GM13977 (cell line): ENCODE results near the gene EMILIN3.

Source experiments
- DNase-seq: peaks from one replicate; pipeline ENCODE4 v3.0.0; 2012; ENCODE audit warnings: low spot score
- in situ Hi-C: fragments of 300-500 bp; cut with MboI; formaldehyde crosslinking; loops from one replicate; pipeline ENCODE4 v1.12.0; 2022; ENCODE audit warnings: low sequenced_read_pairs, low pct_unique_long_range_greater_than_20kb, mixed read lengths, inconsistent platforms; ENCODE audit not compliant: unreplicated experiment
- TF ChIP-seq, protein P1 (sequence below): IDR thresholded peaks from 2 replicates; pipeline ENCODE4 v1.5.1; 2012; ENCODE audit warnings: mild to moderate bottlenecking, control low read depth; ENCODE audit not compliant: insufficient read depth; ENCODE audit errors: extremely low read depth, missing control alignments

The EMILIN3 gene, protein sequence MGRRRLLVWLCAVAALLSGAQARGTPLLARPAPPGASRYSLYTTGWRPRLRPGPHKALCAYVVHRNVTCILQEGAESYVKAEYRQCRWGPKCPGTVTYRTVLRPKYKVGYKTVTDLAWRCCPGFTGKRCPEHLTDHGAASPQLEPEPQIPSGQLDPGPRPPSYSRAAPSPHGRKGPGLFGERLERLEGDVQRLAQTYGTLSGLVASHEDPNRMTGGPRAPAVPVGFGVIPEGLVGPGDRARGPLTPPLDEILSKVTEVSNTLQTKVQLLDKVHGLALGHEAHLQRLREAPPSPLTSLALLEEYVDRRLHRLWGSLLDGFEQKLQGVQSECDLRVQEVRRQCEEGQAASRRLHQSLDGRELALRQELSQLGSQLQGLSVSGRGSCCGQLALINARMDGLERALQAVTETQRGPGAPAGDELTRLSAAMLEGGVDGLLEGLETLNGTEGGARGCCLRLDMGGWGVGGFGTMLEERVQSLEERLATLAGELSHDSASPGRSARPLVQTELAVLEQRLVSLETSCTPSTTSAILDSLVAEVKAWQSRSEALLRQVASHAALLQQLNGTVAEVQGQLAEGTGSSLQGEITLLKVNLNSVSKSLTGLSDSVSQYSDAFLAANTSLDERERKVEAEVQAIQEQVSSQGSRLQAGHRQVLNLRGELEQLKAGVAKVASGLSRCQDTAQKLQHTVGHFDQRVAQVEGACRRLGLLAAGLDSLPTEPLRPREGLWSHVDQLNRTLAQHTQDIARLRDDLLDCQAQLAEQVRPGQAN

DNA sequence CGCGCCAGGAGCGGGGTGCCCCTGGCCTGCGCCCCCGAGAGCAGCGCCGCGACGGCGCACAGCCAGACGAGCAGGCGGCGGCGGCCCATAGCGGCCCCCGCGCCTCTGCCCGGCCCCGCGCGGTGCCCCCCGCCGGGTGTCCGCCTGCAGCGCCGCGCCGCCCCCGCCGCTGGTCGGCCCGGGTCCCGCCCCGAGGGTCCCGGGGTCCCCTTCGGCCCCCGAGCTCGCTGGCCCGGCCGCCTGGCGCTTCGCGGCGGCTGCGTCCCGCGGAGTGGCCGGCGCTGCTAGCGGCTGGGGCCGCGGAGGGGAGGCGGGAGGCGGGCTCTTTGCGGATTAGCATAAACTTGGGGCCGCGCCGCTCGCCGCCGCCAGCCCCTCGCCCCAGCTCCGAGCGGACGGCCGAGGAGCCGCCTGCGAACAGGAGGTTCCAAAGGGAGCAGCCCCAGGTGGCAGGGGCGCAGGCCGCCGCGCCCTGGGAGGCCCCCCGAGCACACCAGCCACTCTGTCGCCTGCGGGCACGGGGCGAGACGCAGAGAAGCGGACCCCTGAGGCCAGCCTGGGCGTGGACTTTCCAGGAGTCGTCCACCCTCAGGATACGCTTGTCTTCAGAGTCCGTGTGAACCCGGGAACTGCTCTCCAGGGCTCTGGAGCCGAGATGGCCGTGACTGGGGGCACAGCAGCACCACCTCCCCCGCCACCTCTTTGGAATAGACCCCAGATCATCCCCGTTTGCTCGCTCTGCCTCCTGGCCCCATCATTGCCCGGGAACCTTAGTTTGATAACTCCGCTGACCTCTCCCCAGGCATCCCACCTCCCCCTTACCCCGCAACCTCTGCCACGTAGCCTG, at the start of gene EMILIN3:
Gene EMILIN3 (minus strand): TSS at position 273 of the 847 bp plus-strand sequence. CDS start 184 bp downstream, at position 89.
- TF ChIP-seq, protein P1, sequence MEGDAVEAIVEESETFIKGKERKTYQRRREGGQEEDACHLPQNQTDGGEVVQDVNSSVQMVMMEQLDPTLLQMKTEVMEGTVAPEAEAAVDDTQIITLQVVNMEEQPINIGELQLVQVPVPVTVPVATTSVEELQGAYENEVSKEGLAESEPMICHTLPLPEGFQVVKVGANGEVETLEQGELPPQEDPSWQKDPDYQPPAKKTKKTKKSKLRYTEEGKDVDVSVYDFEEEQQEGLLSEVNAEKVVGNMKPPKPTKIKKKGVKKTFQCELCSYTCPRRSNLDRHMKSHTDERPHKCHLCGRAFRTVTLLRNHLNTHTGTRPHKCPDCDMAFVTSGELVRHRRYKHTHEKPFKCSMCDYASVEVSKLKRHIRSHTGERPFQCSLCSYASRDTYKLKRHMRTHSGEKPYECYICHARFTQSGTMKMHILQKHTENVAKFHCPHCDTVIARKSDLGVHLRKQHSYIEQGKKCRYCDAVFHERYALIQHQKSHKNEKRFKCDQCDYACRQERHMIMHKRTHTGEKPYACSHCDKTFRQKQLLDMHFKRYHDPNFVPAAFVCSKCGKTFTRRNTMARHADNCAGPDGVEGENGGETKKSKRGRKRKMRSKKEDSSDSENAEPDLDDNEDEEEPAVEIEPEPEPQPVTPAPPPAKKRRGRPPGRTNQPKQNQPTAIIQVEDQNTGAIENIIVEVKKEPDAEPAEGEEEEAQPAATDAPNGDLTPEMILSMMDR = no peak
- in situ Hi-C loops = no loop called here
- DNase-seq = no peak

DNA sequence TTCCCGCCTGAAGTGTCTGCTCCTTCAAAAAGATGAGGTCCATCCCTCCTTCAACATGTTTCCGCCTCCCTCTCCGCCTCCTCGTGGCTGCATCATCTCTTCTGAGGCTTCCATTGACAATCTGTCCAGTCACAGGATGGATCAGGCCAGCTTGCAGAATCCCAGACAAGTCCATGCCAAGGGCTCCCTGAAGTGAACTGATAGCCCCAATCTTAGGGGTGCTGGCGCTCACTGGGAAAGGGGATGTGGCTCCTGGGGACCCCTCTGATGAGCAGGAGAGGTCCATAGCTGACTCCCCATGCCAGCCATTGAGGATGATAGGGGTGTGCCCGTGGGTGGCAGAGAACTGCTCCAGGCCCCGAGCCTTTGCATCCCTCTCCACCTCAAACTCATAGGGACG, 48.6 kb upstream of the EMILIN3 start:
- TF ChIP-seq, protein P1 = no peak
- in situ Hi-C loops = no loop called here
- DNase-seq = no peak

DNA sequence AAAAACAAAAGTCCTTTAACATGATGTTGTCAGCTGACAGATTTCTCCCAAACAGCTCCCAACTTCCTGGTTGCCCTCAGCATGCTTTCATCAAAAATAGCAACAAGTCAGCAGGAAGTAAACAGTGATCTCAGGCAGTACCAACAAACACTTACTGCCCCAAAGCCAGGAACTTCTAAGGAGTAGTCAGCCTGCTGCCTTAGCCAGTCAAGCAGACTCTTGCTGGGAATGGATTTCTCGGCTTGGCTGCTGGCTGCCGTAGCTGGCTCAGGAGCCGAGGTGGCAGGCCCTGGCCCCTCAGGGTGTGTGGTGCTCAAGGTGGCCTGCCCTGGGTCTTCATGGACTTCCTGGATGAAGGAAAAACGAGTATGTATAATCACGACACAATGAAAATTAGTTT, 46.6 kb upstream of the EMILIN3 start:
- in situ Hi-C loops = no loop called here
- no peak for DNase-seq

DNA sequence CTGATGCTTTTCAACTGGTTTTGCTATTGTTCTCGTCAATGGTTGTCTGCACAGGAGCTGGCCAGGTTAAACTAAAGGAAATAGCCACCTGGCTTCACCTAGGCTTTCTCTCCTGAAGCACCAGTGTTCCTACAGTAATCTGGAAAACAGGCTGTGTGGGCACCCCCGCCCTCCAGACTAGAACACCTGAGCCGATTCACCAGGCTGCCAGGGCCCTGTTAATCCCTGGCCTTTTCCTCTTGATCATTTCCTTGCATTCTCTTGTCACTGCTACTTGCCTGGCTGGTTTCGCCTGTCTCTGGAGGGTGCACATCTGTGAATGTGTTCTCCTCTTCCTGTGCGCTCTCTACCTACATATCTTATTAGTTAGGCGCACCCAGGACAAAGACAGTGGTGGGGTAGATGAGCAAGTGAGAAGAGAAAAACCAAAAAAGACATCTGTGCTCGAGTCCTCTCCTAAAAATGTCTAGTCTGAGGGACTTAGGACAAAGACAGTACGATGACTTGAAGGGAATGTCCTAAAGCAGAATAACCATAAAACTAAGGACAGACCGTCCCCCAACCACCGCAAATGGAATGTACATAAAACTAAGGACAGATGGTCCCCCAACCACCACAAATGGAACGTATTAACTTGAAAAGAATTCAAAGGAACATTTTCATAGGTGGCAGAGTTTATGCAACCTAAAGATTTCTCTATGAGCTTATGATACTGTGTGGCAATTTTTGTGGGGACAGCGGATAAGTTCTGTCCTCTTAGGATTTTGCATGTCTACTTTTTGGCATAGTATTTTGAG, 45.9 kb upstream of the EMILIN3 start:
- no peak for DNase-seq
- TF ChIP-seq, protein P1 = no peak
- in situ Hi-C loops = no loop called here

More for the DNA sequence above, 46.6 kb upstream of the EMILIN3 start:
- TF ChIP-seq, protein P1 = no peak

DNA sequence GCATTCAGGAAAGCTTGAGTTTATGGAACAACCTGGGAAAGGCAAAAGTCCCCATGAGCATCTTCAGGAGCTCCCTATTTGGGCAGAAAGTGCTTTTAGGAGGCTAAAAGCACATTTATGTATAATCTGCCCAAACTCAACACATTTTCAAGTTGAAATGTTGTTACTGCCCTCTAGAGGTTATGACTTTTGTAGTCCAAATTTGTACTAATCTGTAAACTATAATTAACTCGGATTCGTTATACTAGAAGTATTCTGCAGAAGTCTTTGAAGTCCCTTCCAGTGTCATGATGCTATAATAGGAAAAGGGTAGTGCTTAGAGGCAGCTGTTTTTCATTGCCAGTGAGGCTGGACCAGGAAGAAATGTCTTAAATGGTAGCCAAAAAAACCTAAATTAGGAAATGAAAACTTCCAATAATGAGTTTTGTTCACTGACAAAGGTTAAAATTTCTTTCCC, 44.8 kb upstream of the EMILIN3 start:
- no peak for DNase-seq
- TF ChIP-seq, protein P1 = peak; percentile 40
- in situ Hi-C loops = no loop called here
